WTC11 (cell line): ENCODE results near the gene METTL5. TPM values are rescaled to one million over a fixed set of nuclear protein-coding genes. Genes with fewer than 3 reads are reported as not detected.
"Not testable (repeated sequence)": the region's sequence is repeated elsewhere in the genome, so short reads cannot be mapped to it uniquely, and the experiment has no call there.

Experiments
- ATAC-seq: fragments of 200-7000 bp; cut with Tn5 transposase; 2 replicates; pipeline ENCODE4 v1.10.0; 2021; ENCODE audit warnings: mild to moderate bottlenecking, moderate library complexity
- CTCF ChIA-PET: fragments of 300-600 bp; sonication (Branson Sonifier 250); formaldehyde crosslinking; loops from one replicate; lab custom pipeline; 2021; ENCODE audit warnings: antibody characterized with exemption; lab: Charles Lee
- POLR2A ChIA-PET: fragments of 350-600 bp; sonication (Branson Sonifier 250); formaldehyde crosslinking; loops from one replicate; lab custom pipeline; 2021; ENCODE audit warnings: antibody characterized with exemption; lab: Charles Lee
- DNase-seq: peaks from one replicate; pipeline ENCODE4 v3.0.0; 2021; ENCODE audit warnings: low spot score
- H3K27ac Mint-ChIP-seq: 2 replicates; pipeline ENCODE4 v1.8.0; 2021; ENCODE audit warnings: mixed read lengths
- H3K27me3 Mint-ChIP-seq: 2 replicates; pipeline ENCODE4 v1.8.0; 2021; ENCODE audit warnings: low read depth, mild to moderate bottlenecking, moderate library complexity, mixed read lengths
- H3K36me3 Mint-ChIP-seq: 2 replicates; pipeline ENCODE4 v1.8.0; 2021; ENCODE audit warnings: mixed read lengths
- H3K4me1 Mint-ChIP-seq: 2 replicates; pipeline ENCODE4 v1.8.0; 2022; ENCODE audit warnings: mixed read lengths
- H3K4me3 Mint-ChIP-seq: 2 replicates; pipeline ENCODE4 v1.8.0; 2021; ENCODE audit warnings: mild to moderate bottlenecking, moderate library complexity, mixed read lengths
- H3K9me3 Mint-ChIP-seq: 2 replicates; pipeline ENCODE4 v1.8.0; 2021; ENCODE audit warnings: mixed read lengths
- CTCF ChIP-seq: fragments of 200-600 bp; IDR thresholded peaks from 2 replicates; pipeline ENCODE4 v1.8.0; 2022; ENCODE audit warnings: antibody characterized with exemption
- GABPB1 ChIP-seq: sonication (generic); formaldehyde crosslinking; IDR thresholded peaks from 2 replicates; pipeline ENCODE4 v1.8.1; 2023; ENCODE audit warnings: mild to moderate bottlenecking, missing genetic modification reagents
- GTF2I ChIP-seq: fragments of 250-450 bp; sonication (Bioruptor Pico); conservative IDR thresholded peaks from 2 replicates; pipeline ENCODE4 v1.4.0; 2021; ENCODE audit warnings: mild to moderate bottlenecking
- PRDM15 ChIP-seq: sonication (generic); formaldehyde crosslinking; IDR thresholded peaks from 2 replicates; pipeline ENCODE4 v1.8.0; 2022; ENCODE audit warnings: missing genetic modification reagents
- RORB ChIP-seq: fragments of 250-450 bp; sonication (Bioruptor Pico); IDR thresholded peaks from 2 replicates; pipeline ENCODE4 v1.9.0; 2021; ENCODE audit warnings: mild to moderate bottlenecking
- SMAD3 ChIP-seq: sonication (generic); formaldehyde crosslinking; IDR thresholded peaks from 2 replicates; pipeline ENCODE4 v1.8.0; 2022; ENCODE audit warnings: missing genetic modification reagents, mild to moderate bottlenecking, borderline replicate concordance
- ZNF396 ChIP-seq: fragments of 250-450 bp; sonication (Bioruptor Pico); IDR thresholded peaks from 2 replicates; pipeline ENCODE4 v1.8.0; 2021; ENCODE audit warnings: mild to moderate bottlenecking, moderate library complexity, borderline replicate concordance
- total RNA-seq: library from RNA; stranded (reverse); gene quantifications from 3 replicates; pipeline ENCODE4 v1.2.3, GENCODE V29; 2021
- TF ChIP-seq, protein P1 (sequence below): fragments of 250-450 bp; sonication (Bioruptor Pico); IDR thresholded peaks from 2 replicates; pipeline ENCODE4 v1.9.0; 2021; ENCODE audit warnings: mild to moderate bottlenecking, borderline replicate concordance

The METTL5 gene
- total RNA-seq, 1 experiment from 2014 or later, result 90.9 TPM

DNA sequence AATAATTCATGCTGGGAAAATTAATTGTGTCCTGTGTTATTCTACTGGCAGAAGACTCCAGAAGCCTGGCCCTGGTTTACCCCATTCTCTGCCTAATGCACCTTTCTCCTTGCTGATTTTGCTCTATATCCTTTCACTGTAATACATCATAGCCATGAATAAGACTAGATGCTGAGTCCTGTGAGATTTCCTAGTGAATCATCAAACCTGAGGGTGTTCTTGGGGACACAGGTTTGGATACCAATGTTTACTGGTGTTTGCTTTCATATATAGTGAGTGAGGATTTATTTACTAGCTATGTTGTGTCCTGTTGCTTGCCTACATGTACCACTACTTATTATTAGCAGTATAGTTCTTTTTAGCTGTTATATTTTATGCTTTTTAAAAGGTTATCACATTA, 6.5 kb downstream of the METTL5 start (continued):
- TF ChIP-seq, protein P1, sequence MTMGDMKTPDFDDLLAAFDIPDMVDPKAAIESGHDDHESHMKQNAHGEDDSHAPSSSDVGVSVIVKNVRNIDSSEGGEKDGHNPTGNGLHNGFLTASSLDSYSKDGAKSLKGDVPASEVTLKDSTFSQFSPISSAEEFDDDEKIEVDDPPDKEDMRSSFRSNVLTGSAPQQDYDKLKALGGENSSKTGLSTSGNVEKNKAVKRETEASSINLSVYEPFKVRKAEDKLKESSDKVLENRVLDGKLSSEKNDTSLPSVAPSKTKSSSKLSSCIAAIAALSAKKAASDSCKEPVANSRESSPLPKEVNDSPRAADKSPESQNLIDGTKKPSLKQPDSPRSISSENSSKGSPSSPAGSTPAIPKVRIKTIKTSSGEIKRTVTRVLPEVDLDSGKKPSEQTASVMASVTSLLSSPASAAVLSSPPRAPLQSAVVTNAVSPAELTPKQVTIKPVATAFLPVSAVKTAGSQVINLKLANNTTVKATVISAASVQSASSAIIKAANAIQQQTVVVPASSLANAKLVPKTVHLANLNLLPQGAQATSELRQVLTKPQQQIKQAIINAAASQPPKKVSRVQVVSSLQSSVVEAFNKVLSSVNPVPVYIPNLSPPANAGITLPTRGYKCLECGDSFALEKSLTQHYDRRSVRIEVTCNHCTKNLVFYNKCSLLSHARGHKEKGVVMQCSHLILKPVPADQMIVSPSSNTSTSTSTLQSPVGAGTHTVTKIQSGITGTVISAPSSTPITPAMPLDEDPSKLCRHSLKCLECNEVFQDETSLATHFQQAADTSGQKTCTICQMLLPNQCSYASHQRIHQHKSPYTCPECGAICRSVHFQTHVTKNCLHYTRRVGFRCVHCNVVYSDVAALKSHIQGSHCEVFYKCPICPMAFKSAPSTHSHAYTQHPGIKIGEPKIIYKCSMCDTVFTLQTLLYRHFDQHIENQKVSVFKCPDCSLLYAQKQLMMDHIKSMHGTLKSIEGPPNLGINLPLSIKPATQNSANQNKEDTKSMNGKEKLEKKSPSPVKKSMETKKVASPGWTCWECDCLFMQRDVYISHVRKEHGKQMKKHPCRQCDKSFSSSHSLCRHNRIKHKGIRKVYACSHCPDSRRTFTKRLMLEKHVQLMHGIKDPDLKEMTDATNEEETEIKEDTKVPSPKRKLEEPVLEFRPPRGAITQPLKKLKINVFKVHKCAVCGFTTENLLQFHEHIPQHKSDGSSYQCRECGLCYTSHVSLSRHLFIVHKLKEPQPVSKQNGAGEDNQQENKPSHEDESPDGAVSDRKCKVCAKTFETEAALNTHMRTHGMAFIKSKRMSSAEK (CRISPR knock-in tag), result no peak
- TF ChIP-seq PRDM15 (CRISPR knock-in tag), result no peak
- TF ChIP-seq RORB (CRISPR knock-in tag), result no peak
- TF ChIP-seq GTF2I (CRISPR knock-in tag), result no peak
- no peak for TF ChIP-seq SMAD3 (CRISPR knock-in tag)

GRCh38 chr2:169817369-169817768, 7.3 kb downstream of the METTL5 start:
- H3K27ac Mint-ChIP-seq, ATAC-seq, H3K27me3 Mint-ChIP-seq, H3K4me3 Mint-ChIP-seq: not testable (repeated sequence)
- peaks cover 69% of the 10 kb centered on the region for H3K36me3 Mint-ChIP-seq
- peak; percentile 28; the same call in 1 of the 2 replicates for TF ChIP-seq GTF2I (CRISPR knock-in tag)
- TF ChIP-seq, all 79 proteins: peak for 1; not testable (repeated sequence) for 78
- POLR2A ChIA-PET, CTCF ChIA-PET, H3K4me1 Mint-ChIP-seq, DNase-seq: not testable (repeated sequence)
- peaks cover 14% of the 10 kb centered on the region for H3K9me3 Mint-ChIP-seq

- H3K27ac Mint-ChIP-seq, DNase-seq, POLR2A ChIA-PET, ATAC-seq, CTCF ChIA-PET, H3K4me3 Mint-ChIP-seq, H3K4me1 Mint-ChIP-seq, H3K27me3 Mint-ChIP-seq: not testable (repeated sequence)
- Mint-ChIP-seq H3K9me3 (peaks cover 14% of the 10 kb centered on the region), H3K36me3 (peaks cover 74% of the 10 kb centered on the region)
These were observed 7.7 kb downstream of the METTL5 start for GRCh38 chr2:169816961-169817360.

DNA sequence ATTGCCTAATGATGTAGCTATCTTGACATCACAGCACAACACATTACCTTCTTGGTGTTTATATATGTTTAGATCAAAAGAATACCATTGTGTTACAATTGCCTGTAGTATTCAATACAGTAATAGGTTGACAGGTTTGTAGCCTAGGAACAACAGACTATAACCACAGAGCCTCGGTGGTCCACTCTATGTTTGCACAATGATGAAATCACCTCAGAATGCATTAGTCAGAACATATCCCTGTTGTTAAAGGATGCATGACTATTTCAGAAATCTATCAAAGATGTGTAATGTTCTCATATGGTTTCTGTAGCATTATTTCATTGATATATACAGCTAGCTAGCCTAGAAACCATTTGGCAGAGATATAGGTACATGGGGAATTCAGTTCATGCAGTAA, 8.9 kb downstream of the METTL5 start:
- CTCF ChIA-PET, result interaction anchor here (0.8 kb wide), 1 partner anchor 9 kb away, joined by 4 read pairs; the partner anchor contains the start of gene METTL5
- H3K9me3 Mint-ChIP-seq, result peaks cover 14% of the 10 kb centered on the region
- no peak for ATAC-seq
- TF ChIP-seq ZNF396 (CRISPR knock-in tag) (no peak), CTCF (no peak), GABPB1 (CRISPR knock-in tag) (0 out of 2 replicates have a peak, but pooled peaks have one; percentile 41)
- TF ChIP-seq, all 79 proteins: peak for 1
- Mint-ChIP-seq H3K27ac (no peak overlapping the region), H3K4me3 (no peak overlapping the region), H3K36me3 (peaks cover 76% of the 10 kb centered on the region), H3K27me3 (no peaks in the 10 kb centered on the region), H3K4me1 (peaks cover 11% of the 10 kb centered on the region)
- DNase-seq, result no peak
- POLR2A ChIA-PET, result no interaction called here
